A549 (cell line): ENCODE measurements around the gene DYRK3.

Source experiments
- CEBPB ChIP-seq, 2 experiments: fragments of >200 bp in 1 of 2; sonication (Bioruptor Twin) in 1 of 2; formaldehyde crosslinking in 1 of 2; IDR thresholded peaks; 2 replicates each; pipeline ENCODE4 v1.6.1; 2012 to 2016
- CTCF ChIP-seq: fragments of >200 bp; sonication (Bioruptor Twin); formaldehyde crosslinking; IDR thresholded peaks from 3 replicates; pipeline ENCODE4 v1.5.1; 2016
- EP300 ChIP-seq, 2 experiments: fragments of >200 bp; sonication (Bioruptor Twin); formaldehyde crosslinking; IDR thresholded peaks; 2 replicates in 1 of 2; 3 replicates in 1 of 2; pipeline ENCODE4 v1.6.1; 2016 to 2017
- HDAC2 ChIP-seq: fragments of 200-600 bp; sonication (generic); IDR thresholded peaks from 2 replicates; pipeline ENCODE4 v1.6.1; 2016
- HMGXB4 ChIP-seq: fragments of 250-450 bp; sonication (Bioruptor Pico); IDR thresholded peaks from 2 replicates; pipeline ENCODE4 v1.5.0; 2021; ENCODE audit warnings: mild to moderate bottlenecking, moderate library complexity, borderline replicate concordance
- MAX ChIP-seq: IDR thresholded peaks from 2 replicates; pipeline ENCODE4 v1.6.1; 2012
- POLR2A ChIP-seq: IDR thresholded peaks from 2 replicates; pipeline ENCODE4 v1.6.1; 2012; ENCODE audit warnings: mild to moderate bottlenecking, low read length
- RAD21 ChIP-seq, 2 experiments: fragments of >200 bp in 1 of 2; sonication (Bioruptor Twin) in 1 of 2; formaldehyde crosslinking in 1 of 2; IDR thresholded peaks in 1 of 2; conservative IDR thresholded peaks in 1 of 2; 2 replicates in 1 of 2; 3 replicates in 1 of 2; pipeline ENCODE4 v1.6.1; 2012 to 2018; ENCODE audit warnings: inconsistent platforms in 1 of 2
- REST ChIP-seq: fragments of 200-600 bp; sonication (generic); IDR thresholded peaks from 2 replicates; pipeline ENCODE4 v1.6.1; 2016; ENCODE audit warnings: antibody characterized with exemption, mild to moderate bottlenecking, moderate library complexity
- USF2 ChIP-seq: fragments of 450-650 bp; IDR thresholded peaks from 2 replicates; pipeline ENCODE4 v1.6.1; 2014; ENCODE audit warnings: antibody characterized with exemption

- TF ChIP-seq MAX (no peak), CTCF (no peak), USF2 (no peak), EP300 (IDR thresholded peaks at IDR 0.05) (no peak), REST (no peak), CEBPB (IDR thresholded peaks at IDR 0.05) (no peak), POLR2A (no peak), RAD21 (conservative IDR thresholded peaks at IDR 0.05 in 1 of 2, IDR thresholded peaks at IDR 0.05 in 1 of 2) (no peak), HDAC2 (no peak), HMGXB4 (CRISPR knock-in tag) (no peak)
Measured at GRCh38 chr1:206636671-206637070, 1.3 kb downstream of the DYRK3 start.
